ENCODE data around the gene SRSF1.
"Not testable (repeated sequence)": the region's sequence is repeated elsewhere in the genome, so short reads cannot be mapped to it uniquely, and the experiment has no call there.

The SRSF1 gene, protein sequence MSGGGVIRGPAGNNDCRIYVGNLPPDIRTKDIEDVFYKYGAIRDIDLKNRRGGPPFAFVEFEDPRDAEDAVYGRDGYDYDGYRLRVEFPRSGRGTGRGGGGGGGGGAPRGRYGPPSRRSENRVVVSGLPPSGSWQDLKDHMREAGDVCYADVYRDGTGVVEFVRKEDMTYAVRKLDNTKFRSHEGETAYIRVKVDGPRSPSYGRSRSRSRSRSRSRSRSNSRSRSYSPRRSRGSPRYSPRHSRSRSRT

DNA sequence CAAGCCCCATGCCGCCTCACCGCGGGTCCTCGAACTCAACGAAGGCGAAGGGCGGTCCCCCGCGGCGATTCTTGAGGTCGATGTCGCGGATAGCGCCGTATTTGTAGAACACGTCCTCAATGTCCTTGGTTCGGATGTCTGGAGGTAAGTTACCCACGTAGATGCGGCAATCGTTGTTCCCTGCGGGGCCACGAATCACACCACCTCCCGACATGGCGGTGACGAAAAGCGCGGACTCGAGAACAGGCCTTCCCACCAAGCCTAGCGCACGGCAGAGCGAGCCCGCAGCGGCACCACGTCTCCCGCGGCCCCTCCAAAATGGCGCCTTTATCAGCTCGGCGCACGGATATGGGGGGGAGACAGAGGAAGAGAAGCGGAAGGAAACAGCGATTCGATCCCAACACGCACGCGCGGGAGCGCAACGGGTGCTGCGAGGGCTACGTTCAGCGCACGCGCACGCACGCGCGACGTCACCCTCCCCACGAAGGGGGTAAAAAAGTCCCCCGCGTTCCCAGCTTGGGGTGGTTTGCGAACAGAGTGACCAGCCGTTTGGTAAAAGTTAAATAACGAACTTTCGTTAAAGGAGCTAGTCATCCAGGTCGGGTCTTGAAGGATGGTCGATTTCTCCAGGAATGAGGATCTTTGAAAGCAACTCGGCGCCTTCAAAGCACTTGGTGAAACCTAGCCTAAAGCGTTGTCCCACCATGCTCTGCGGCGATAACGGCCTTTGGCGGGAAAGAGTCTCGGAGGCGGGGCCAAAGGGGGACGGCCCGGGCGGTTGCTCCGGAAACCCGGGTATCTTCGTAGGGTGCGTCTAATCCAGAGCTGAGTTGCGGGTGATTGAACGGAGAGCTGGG, at the start of gene SRSF1:
Gene SRSF1, minus strand, starts transcription at position 323 of the 857 bp plus-strand sequence. Its CDS starts 109 bp downstream, at position 214.
- peak; percentile 98 for DNase-seq

DNA sequence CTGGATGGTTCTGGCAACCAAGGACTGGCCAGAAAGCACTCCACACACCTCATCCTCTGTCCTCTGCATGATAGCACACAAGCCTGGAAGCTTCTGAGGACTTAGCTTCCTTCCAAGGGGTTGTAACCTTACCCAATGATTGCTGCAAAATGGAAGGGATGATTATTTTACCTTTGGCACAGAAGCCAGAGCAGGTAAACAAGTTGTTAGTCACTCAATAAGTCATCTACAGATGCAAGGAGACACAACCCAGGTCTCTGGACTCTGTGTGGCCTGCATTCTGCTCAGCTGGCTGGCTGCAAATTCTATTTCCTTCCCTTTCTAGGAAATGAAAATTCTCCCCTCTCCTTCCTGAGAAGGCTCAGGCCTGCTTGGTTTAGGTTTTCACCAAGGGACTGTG, 49.4 kb upstream of the SRSF1 start:
- no peak for DNase-seq

DNA sequence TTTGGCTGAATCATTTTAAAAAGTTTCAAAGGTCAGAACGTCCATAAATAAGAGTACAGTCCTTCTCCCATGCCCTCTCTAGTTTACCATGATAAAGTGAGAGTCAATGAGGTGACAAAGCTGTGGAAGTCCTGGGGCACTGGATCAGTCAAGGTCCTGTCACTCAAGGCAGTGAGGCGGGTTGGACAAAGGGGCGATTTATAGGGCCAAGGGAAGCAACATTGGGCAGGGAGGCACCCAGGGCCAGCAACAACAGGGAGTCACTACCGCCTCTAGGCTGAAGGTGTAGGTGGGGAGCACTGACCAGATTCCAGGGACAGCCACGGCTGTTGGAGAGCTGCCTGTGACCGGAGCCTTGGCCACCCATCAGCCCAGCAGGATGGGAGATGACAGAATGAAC, 47.6 kb upstream of the SRSF1 start:
- DNase-seq: no peak

DNA sequence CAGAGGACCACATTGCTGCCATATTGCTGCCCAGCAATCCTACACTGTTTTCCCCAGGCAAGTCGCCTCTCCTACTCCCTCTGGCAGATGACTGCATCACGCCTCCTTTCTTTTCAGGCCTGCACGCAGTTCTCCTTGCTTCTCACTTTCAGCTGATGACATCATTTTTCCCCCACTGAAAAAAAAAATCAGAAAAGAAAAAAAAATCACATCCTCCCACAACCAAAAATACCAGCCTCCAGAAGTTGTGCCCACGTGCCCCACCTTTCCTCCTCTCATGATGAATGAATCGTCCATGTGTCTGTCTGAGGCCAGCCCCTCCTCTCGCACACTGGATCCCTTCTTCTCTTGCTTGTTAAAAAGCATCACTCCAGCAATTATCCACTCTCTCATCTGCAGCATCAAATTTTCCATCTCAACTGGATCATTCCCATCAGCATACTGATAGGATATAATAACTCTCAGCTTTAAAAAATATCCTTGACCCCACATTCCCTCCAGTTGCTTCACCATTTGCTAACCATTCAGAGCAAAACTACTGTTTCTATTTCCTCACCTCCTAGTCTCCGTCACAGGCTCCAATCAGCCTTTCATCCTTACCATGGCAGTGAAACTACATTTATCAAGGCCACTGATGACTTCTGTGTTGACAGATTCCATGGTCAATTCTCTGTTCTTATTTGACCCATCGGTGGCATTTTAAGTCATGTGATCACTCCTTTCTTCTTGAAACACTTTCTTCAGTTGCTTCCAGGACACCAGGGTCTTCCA, 46.1 kb upstream of the SRSF1 start:
- DNase-seq: no peak

DNA sequence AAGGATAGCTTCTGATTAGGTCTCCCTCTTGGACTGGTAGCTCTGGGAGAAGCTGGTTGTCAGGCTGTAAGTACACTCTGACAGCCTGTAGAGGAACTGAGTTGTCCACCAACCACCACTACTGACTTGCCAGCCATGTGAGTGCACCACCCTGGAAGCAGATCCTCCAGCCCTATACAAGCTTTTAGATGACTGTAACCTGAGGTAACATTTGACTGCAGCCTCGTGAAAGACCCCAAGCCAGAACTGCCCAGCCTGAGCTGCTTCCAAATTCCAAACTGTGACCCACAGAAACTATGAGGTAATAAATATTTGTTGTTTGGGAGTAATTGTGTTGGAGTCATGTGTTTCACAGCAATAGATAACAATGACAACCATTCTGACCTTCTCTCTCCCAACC, 45.4 kb upstream of the SRSF1 start:
- no peak for DNase-seq

DNA sequence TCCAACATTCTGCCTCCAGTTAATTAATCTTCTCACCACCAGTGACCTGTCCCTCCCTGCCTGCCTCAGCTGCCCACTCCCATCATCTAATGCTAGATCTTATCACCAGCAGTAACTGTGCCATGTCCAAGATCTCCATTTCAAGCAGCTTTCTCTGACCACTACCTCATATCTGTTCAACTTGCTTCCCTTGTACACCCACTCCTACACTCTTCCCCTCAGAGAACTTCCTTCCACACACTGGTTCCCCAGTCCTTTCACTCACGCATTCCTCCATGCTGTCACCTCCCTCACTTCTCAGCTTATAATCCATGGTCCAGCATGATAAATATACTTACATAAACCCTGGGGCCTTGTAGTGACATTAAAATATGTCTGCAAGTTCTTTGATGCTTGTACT, 44.4 kb upstream of the SRSF1 start:
- no peak for DNase-seq

DNA sequence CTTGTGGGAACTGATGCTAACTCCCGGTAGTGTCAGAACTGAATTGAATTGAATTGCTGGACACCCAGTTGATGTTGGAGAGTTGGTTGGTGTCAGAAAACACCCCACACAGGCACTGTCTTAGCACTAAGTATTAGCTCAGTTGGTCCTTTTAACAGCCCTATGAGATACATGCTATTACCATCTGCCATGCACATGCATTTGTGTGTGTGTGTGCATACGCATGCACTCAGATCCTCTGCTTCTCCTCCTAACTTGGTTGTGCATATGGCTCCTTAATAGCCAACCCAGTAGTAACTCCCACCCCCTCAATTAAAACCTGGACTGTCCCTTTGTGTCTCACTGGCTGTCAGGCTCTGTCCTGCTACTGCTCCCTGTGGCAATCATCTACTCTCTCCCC, 43.9 kb upstream of the SRSF1 start:
- DNase-seq: no peak

DNA sequence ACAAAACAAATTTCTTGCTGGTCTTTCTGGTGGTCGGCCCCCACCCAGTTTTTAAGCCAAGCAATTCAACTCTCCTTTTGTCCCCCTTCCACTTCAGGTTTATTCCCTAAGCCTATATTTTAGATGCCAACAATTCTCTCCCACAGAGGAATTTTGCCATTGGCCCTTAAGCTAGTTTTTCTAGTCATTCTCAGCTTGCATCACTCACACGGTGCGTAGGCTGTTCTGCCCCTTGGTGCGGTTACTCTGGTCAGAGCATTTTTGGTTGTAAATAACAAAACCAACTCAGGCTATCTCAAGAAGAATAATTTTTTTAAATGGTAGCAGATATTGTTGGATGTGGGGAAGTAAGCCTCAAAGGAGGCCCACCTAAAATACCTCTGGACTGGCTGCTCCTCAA, 42.5 kb upstream of the SRSF1 start:
- DNase-seq: no peak

DNA sequence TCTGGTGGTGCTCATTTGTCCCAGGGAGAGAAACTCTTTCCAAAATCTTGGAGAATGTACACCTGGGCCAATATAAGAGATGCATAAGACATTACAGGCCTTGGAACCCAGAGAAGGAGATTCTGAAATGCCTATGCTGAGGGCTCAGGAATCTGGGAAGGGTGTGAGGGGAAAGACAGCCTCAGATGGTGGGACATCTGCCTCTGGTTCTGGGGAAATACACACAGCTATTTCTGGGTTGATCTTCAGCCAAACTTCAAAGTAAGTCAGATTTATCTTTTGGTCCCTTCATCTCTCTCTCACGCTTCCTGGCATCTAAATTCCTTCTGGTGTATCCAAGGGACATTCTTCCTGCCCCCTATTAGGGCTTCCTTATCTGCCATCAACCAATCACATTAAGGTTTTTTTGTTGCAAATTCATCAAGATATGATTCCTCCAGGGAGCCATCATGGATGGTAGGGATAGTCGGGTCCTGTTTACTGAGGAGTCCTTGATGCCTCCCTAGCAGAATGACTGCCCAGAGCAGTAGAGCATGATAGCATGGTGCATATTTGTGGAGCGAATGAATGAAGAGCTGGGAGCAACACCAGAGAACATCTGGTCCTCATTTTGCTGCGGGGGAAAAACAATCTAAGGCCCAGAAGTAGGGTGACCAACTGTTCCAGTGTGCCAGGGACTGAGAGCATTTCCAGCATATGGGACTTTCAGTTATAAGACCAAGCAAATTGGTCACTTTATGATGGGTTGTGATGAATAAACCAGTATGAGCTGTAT, 40.5 kb upstream of the SRSF1 start:
- no peak for DNase-seq

DNA sequence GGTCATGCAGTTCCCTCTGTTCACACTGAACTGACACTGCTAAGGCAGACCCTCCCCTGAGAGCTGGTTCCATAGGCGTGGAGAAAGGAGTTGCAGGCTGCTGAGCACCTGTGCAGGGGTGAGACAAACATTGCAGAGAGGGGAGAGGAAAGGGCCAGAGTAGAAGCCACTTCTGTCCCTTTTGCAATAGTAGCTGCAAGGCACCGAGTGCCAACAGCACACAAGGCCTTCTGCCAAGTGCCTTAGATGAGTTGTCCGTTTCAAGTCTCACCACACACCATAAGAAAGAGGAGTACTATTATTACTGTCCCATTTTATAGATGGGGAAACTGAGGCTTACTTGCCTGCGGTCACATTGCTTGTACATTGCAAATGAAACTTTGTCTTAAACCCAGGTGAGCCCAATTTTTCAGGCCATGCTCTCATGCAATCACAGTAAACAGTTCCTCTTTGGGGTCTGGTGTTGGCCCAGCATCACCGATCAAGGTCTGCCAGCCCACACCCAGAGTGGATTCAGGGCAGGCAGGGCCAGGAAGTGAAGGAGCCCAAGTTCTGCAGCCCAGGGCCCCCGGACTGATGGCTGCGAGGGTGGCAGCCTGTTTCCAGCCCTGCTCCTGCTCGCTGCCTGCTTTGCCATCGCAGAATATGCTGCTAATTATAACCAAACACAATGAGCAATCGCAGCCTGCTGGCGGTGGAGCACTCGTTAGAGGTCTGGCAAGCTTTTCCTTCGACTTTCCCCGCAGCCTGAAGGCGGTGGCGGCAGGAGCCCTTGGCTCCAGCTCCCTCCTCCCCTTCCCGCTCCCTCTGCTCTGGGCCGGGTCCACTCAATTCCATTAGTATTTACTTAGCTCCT, 39.4 kb upstream of the SRSF1 start:
- no peak for DNase-seq

DNA sequence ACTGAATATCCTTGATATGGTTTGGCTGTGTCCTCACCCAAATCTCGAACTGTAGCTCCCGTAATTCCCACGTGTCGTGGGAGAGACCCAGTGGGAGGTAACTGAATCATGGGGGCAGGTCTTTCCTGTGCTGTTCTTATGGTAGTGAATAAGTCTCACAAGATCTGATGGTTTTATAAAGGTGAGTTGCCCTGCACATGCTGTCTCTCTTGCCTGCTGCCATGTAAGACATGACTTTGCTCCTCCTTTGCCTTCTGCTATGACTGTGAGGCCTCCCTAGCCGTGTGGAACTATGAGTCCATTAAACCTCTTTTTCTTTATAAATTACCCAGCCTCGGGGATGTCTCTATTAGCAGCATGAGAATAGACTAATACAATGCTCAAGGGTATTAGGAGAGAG, 37.2 kb upstream of the SRSF1 start:
- not testable (repeated sequence) for DNase-seq

DNA sequence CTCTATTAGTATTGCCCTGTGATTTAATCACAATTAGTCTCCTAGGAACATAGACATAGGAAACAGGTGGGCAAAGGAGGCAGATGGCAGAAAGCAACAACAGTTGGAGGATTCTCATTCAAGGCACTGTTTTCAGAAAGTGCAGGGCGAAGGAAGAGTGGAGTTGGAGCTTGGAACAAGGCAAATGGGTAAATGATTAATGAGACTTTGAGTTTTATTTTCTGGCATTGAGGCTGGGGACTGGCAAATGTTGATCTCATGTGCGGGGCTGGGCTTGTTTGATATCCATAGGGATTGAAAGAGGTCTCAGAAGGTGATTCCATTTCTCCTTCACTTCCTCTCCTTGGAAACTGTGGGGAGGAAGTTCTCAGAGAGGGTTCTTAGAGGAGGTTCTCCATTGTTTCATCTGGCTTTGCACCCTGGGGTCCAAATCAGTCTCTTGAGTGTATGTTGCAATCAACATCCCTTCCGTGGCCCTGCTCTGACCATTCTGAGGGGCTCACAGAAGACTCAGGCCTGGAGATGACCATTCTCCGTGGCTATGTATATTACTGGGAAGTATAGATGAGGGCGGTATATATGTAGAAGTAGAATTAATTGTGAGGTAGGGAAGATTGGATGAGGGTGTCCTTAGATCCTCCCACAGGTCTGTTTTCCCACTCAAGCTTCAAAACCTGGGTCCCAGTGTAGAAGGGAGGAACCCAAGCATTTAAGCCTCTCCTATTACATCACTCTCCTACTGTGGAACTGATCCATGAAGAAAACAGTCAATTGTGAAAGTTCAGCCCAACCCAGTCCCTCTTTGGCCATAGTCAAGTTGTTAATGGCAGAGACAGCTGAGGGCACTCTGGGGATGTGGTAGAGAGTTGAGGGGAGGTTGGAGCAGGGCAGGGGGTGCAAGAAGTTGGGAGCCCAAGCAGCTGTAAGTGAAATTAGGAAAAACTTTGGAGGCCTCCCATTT, 36.5 kb upstream of the SRSF1 start:
- no peak for DNase-seq

DNA sequence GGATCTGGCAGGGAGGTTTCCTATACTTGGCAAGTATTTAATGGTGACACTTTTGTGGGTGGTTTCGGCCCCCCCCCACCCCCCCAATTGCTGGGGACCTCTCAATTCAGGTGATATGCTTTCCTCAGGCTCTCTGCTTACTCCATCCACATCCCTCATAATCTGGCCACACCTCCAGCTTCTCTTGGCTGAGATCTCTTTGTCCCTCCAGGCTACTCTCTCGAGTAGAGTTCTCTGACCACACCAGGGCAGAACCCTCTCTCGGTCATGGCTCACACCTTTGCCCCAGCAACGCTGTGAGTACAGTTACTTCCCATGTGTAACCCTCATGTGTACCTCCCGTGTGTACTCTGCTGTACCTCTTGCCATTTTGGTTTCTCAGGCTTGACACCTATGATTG, 34.1 kb upstream of the SRSF1 start:
- DNase-seq: no peak

DNA sequence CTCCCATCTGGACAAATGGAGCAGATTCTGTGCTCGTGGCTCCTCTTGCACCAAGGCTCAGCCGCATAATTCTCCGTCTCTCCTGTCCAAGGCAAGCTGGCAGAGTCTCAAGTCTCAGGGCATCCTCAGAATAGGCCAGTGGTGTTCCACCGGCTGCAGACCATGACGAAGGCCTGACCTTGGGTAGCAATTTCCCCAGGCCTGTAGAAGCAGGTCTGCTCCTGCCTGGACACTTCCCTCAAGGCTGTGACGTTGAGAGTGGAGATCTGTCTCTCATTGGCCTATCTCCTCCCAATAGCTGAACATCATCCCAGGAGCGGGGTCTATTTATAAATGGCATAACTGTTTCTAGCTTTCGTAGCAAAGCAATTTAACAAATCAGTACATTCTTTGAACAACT, 33.3 kb upstream of the SRSF1 start:
- no peak for DNase-seq

DNA sequence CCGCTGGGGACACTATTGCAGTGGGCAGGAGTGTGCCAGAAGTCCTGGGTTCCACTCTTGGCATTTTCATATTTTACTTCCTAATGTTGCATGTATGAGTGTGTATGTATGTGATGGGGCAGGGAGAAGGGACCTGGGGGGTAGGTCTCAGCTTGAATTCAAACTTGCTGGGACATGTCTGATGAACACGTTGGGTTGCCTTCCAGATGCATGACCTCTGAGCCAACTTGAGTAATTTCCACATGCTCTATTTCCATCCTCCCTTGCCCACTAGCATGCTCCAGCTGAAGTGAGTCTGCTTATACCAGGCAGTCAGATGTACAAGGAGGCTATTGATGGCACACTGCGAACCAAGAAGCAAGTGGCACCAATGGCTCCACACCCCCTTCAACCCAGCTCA, 32.9 kb upstream of the SRSF1 start:
- no peak for DNase-seq

DNA sequence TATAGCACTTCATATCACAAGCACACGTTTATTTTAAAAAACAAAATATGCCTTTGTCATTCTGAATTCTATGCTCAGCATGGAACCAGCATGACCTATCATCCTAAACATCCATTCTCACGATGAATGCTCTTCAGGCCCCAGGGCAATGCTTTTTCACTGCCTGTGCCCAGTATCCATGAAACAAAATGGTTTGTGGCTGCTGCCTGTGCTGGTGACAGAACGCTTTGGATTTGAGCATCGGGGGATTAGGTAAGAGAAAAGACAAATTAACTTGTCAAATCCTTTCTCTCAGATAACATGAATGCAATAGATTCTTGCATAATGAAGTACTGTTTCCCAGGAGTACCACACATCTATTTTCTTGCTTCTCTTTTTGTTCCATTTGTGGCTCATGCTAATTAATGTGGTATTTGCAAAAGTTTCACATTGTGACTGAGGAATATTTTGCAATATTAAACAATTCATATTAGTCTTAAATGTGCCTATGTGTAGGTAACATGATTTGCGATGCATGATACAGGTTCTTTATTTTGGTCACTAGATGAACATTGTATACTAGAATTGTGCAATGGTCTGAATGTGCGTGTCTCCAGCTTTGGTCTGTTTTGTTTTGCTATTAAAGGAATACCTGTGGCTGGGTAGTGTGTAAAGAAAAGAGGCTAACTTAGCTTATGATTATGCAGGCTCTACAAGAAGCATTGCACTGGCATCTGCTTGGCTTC, 25.8 kb upstream of the SRSF1 start:
- DNase-seq: no peak

DNA sequence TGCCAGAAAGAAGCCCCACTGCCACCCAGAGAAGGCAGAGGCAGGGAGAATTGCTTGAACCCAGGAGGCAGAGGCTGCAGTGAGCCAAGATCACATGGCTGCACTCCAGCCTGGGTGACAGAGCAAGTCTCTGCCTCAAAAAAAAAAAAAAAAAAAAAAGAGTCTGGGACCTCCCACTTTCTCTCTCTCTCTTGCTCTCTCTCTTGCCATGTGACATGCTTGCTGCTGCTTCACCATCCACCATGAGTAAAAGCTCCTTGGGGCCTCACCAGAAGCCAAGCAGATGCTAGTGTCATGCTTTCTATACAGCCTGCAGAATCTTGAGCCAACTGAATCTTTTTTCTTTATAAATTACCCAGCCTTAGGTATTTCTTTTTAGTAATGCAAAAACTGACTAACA, 21.5 kb upstream of the SRSF1 start:
- DNase-seq: no peak

DNA sequence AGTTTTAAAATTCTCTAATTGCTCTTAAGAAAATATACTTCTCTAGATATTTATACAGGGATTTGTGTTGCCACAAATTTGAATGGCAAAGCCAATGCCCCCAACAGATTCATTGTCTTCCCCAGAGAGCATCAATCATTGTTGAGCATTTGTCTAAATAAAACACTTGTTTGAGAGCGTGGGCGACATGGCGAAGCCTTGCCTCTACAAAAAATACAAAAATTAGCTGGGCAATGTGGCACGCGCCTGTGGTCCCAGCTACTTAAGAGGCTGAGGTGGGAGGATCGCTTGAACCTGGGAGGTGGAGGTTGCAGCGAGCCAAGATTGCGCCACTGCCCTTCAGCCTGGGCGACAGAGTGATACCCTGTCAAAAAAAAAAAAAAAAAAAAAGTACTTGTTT, 13.4 kb upstream of the SRSF1 start:
- no peak for DNase-seq

DNA sequence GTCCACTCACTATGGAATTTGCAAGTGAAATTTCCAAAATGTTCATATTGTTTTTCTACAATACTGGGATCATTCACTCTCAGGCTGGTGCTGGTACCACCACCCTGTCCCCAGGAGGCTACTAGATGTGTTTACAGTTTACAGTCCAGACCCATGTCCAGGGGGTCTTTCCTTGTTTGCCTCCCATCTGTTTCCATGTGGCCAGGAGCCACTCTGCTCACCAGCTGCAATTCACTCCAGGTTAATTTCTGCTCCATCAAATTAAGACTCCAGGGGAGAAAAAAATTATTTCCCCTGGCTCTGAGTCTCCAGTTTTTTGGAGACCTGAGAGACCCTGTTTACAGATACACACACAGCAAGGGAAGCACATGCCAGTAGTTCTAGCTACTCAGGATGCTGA, 12.5 kb upstream of the SRSF1 start:
- no peak for DNase-seq

DNA sequence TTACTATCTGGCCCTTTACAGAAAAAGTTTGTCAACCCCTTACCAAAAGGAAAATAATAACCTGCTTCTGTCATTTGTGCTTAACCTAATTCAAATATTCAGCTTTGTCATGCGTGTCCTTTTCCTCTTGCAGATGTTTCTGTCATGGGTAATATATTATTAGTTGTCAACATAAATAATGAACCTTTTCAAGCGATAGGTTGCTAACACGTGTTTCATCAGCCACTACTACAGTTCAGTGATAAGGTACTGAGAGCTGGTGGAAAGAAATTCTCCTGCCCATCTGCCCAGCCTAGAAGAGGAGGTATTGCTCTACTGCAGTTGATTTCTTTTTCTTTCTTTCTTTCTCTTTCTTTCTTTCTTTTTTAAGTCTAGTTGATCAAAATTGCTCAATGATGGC, 12.0 kb upstream of the SRSF1 start:
- DNase-seq: no peak
